NCI-H2227 (cell line): ENCODE measurements around the gene MACF1.
A peak's percentile ranks its signal among the peaks of the same experiment; 100 is the strongest.

Experiments used
- DNase-seq: peaks from one replicate; lab custom pipeline; 2025; ENCODE audit not compliant: unreplicated experiment; lab: John Stamatoyannopoulos, UW

The MACF1 gene

DNA sequence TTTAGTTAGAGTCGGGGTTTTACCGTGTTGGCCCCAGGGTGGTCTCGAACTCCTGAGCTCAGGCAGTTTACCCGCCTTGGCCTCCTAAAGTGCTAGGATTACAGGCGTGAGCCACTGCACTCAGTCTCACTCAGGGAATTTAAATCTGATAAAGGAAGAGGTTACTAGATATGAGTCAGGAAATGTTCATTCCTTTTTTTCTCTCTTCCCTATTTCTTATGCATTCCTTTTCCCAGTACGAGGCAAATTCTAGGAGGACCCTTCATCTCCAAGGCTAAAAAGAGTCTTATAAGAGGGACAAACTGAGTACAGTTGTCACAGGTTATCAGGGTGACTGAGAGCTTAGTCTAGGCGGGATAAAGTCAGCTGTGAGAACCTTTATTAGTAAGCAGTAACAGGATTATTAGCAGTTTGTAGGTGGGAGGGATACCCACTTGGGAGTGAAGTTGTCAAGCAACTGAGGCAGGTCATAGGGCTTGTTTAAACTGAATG is 9.1 kb downstream of the MACF1 start:
- DNase-seq, result no peak

DNA sequence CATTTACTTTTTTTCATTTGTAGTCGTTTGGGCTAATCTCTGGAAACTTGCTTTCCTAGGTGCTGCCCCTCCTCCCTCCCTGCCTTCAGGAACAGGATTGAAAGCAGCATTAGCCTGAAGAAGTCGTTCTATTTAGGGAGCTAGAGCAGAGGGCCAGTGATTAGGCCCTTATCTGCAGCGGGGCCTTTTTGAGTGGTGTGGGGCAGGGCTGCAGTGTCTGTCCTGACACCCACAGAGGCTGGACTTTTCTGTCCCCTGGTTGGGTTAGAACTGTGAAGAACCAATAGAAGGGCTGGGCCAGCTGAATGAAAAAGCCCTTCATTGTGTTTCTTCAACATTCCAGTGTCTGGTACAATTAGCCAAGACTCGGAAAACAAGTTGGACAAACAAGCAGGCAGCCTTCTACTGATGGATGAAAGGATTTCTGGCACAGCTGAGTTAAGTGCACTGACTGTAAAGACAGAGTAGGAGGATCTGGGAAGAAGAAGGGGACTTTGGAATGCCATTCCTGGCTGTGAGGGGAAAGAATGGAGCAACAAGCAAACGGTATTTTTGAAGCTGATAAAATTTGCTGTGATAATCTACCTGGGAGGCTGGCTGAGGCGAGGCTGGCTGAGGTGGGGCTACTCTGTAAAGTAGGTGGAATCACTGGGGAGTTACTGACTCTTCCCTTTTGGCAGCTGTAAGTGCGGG is 9.7 kb downstream of the MACF1 start:
- DNase-seq, result no peak

- DNase-seq, result no peak
Observed at GRCh38 chr1:39214714-39214997, 10.2 kb downstream of the MACF1 start.

GRCh38 chr1:39214998-39215873 is 10.7 kb downstream of the MACF1 start:
- DNase-seq, result no peak

DNA sequence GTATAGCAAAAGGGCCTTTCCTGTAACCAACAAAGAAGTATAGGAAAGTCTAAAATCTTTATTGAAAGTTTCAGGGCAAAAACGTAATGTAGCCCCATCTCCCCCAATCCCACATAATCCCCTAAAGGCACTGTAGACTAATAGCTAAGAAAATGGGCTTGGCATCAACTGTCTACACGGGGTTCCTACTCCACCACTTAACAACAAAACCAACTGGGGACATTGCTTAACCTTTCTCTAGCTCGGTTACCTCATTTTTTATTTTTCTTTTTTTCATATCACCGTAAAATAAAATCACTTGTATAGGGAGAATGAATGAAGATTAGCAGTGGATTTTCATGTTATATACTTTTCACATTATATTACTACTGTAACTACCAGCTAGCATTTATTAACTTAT is 12.3 kb downstream of the MACF1 start:
- no peak for DNase-seq

GRCh38 chr1:39220891-39221870 is 16.7 kb downstream of the MACF1 start:
- no peak for DNase-seq

- DNase-seq, result no peak
Observed at GRCh38 chr1:39224295-39224829, 19.9 kb downstream of the MACF1 start.

DNA sequence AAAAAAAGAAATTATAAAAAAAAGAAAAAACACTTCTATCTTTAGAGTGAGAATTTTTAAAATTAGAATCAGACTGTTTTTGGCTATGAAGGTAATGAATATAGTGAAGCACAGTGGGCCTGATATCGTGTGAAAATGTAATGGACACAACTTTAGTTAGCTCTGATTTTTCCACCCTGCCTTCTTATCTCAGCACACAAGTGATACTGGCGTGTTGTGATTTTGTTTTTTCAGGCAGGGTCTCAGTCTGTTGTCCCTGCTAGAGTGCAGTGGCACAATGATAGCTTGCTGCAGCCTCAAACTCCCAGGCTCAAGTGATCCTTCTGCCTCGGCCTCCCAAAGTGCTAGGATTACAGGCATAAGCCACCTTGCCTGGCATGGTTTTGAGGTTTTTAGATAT is 22.3 kb downstream of the MACF1 start:
- DNase-seq, result no peak

DNA sequence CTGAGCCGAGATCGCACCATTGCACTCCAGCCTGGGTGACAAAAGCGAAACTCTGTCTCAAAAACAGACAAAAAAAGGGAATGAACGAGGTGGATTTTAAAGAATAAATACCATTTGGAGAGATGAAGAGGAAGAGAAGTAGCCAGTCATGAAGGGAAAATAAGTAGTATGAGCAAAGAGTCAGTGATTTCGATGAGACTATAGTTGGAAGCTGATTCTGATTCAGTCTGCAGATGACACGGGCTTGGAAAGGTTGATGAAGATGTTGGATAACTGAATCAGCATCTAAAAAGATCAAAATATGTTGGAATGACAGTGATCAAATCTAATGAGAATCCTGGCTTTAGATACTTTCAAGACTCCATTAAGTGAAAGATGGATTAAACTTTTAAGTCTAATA is 23.8 kb downstream of the MACF1 start:
- no peak for DNase-seq

DNA sequence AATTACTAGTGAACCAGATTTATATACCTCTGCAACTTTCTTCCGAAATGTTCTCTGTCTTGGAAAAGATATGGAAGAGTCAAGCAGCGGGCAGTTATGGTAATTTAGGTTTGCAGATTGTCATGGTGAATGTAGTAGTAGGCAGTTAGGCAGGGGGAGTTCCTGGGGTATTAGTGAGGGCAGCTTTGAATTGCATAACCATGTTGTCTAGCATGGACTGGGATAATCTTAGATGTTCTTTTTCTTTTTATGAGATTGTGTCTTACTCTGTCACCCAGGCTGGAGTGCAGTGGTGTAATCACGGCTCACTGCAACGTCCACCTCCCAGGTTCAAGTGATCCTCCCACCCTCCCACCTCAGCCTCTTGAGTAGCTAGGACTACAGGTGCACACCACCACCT is 25.0 kb downstream of the MACF1 start:
- no peak for DNase-seq

DNA sequence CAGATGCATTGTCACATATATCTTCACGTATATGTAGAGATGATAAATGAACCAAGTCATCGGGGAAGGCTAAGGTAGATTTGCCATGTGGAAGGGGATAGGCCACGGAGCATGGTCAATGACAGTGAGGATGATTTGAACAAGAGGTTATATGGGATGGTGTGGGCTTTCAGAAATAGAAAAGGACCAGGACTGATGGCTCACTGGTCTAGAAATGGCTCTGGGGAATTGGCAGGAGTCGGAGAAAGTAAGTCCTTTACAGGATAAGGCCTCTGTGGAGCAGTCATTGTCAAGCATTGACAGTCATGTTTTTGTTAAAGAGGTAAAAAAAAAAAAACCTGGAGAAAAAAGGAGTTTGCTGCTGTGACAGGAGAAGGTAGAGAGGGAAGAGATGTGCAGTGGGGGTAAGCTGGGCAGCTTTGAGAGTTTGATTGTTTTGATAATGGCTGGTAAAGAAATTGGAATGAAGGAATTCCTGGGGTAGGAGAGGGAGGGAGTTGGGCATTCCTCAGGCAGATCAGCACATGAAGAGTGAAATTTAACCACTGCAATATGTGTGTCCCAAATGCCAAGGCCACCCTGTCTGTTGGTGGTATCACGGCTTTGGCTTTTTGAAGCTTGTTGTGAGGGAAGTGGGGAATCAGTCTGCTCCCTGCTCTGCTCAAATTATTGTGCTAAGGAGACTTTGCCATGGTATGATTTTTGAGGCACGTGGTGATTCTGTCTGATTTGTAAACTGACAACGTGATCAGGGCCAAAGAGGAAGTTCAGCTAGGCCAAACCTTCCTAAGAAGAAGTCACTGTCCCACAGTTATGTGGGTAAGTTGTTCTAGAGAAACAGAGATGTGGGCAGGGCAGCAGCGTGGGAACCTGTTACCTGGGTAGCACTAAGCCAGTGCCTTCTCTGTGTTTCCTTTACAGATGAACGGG is 26.0 kb downstream of the MACF1 start:
- no peak for DNase-seq

DNA sequence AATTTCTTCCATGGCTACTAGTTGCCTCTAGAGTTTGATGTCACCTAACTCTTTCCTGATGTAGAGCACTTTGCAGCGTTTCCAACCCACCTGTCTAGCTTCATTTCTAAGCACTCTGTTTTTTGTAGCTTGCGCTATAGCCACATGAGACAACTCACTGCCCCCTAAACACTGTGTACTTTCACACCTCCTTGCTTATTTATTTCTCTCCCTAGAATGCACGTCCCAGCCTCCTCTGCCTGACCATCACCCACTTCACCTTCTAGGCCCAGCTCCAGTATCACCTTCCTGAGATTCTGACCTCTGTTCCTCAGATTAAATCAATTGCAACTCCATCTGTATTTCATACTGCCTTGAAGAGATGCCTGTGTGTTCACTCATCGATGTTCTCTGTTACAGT is 32.5 kb downstream of the MACF1 start:
- no peak for DNase-seq

GRCh38 chr1:39238476-39238875 is 34.0 kb downstream of the MACF1 start:
- no peak for DNase-seq

DNA sequence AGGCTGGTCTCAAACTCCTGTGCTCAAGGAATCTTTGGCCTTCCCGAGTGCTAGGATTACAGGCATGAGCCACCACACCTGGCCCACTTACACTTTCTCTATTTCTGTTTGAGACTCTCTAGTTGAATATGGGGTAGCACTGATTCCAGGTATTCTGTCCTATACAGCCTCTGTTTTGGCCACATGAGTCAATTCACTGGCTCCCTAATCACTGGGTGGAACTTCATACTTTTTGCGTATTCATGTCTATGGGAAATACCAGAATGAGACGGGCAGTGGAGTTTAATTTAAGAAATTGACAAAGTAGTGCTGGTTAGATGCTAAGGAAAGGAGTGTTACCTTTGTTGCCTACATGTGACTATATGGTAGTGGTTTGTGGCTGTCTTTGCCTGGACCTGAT is 35.5 kb downstream of the MACF1 start:
- no peak for DNase-seq

DNA sequence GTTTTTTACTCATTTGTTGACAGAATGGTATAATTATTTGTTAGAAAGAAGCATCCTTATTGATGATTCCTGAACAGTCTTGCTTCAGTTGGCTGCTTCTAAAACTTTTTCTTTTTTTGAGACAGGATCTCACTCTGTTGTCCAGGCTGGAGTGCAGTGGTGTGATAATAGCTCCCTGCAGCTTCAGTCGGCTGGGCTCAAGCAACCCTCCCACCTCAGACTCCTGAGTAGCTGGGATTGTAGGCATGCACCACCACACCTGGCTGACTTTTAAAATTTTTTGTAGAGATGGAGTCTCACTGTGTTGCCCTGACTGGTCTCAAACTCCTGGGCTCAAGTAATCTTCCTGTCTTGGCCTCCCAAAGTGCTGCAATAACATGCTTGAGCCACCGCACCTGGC is 38.8 kb downstream of the MACF1 start:
- no peak for DNase-seq

DNA sequence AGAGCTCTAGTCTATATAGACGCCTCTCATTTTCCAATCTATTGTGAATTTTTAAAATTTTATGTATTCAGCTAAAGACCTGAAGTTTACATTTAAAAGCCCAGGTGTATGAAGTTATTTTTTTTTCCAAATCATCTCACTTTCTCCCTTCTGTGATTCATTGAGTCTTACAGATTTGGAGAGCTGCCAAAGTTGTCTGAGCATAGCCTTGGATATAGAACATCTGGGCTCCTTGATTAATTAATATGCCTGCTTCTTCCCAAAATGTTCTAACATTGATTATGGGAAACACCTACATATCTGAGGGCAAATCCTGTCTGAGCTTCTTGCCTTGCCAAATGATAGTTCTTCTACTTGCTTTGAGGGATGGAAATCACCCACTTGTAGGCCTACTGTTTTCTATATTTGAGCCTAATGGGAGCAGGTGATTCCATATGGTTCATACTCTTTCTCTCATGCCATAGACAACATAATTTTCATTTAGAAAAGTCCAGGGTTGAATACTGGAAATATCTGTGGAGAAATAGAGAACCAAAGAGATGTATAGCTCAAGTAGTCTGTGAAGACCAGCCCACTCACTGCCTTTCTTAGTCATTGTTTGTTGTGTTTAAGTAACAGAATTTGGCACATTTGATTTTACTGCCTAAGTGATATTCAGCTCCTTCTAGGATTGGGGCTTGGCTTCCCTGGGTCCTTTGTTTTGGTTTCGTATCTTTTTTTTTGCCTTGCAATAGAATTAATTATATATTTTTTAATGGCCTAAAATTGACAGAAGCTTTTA is 46.2 kb downstream of the MACF1 start:
- DNase-seq, result no peak

- DNase-seq, result no peak
Observed at GRCh38 chr1:39255222-39255621, 50.7 kb downstream of the MACF1 start.

GRCh38 chr1:39258146-39258924 is 53.8 kb downstream of the MACF1 start:
- DNase-seq, result peak; percentile 81

DNA sequence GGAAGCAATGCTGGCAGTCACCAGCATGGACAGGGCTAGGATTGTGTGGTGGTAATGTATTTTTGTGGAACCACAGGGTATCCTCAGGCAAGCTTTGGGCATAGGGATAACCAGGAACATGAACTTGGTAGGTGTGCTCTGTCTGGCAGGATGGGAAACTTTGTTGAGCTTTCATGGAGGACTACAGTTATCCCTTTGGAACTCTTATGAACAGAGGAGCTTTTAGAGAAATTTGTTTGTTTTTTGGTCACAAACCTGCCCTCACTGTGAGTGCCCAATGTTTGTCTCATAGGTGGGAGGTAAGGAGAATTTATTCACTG is 54.4 kb downstream of the MACF1 start:
- no peak for DNase-seq
